AG04449 (cell line): ENCODE results near the gene SLC45A3.

Experiments used
- CTCF ChIA-PET: fragments of 350-600 bp; formaldehyde crosslinking; extraction: SDS; loops from one replicate; lab custom pipeline; 2021; ENCODE audit warnings: antibody characterized with exemption; lab: Yijun Ruan, JAX
- POLR2A ChIA-PET: fragments of 400-600, 350-600 bp; formaldehyde crosslinking; extraction: SDS; loops from one replicate; lab custom pipeline; 2020; ENCODE audit warnings: antibody characterized with exemption, inconsistent platforms; lab: Yijun Ruan, JAX
- DNase-seq: peaks from one replicate; pipeline ENCODE4 v3.0.0-alpha.2; 2010; ENCODE audit warnings: low read depth, low spot score
- H3K4me3 ChIP-seq: 2 replicates; pipeline ENCODE4 v1.5.1; 2011; ENCODE audit warnings: low read depth, mild to moderate bottlenecking, control low read depth, low read length
- CTCF ChIP-seq: IDR thresholded peaks from one replicate; pipeline ENCODE4 v1.5.1; 2011; ENCODE audit warnings: mild to moderate bottlenecking, moderate library complexity, low read length, control low read depth, inconsistent platforms; ENCODE audit not compliant: insufficient read depth; ENCODE audit errors: missing control alignments

The SLC45A3 gene

GRCh38 chr1:205687242-205687641 is 6.9 kb upstream of the SLC45A3 start:
- no peak for TF ChIP-seq CTCF
- no peak overlapping the region for H3K4me3 ChIP-seq
- no peak for DNase-seq
- POLR2A ChIA-PET: no interaction called here
- CTCF ChIA-PET: interaction anchor here (0.8 to 5.7 kb wide), 5 partner anchors 23 to 95 kb away, joined by 3 to 44 read pairs (median 3); no protein-coding TSS in a partner anchor

GRCh38 chr1:205681364-205681763 is 1.1 kb upstream of the SLC45A3 start:
- ChIA-PET POLR2A (no interaction called here), CTCF (interaction anchor here (3.2 to 6.5 kb wide), 3 partner anchors 23 to 90 kb away, joined by 17 to 87 read pairs (median 68); no protein-coding TSS in a partner anchor)
- no peak overlapping the region for H3K4me3 ChIP-seq
- DNase-seq: no peak
- TF ChIP-seq CTCF: no peak

GRCh38 chr1:205678286-205679111 is 1.8 kb downstream of the SLC45A3 start:
- ChIA-PET CTCF (interaction anchor here (1.4 to 6.5 kb wide), 4 partner anchors 10 to 33 kb away, joined by 3 to 87 read pairs (median 42); no protein-coding TSS in a partner anchor), POLR2A (no interaction called here)
- DNase-seq: no peak
- no peak overlapping the region for H3K4me3 ChIP-seq
- no peak for TF ChIP-seq CTCF

- no peak for DNase-seq
- POLR2A ChIA-PET: no interaction called here
- no peak for TF ChIP-seq CTCF
- CTCF ChIA-PET: interaction anchor here (0.8 to 6.5 kb wide), 6 partner anchors 9 to 300 kb away, joined by 3 to 87 read pairs (median 10); no protein-coding TSS in a partner anchor
- no peak overlapping the region for H3K4me3 ChIP-seq
Observed at GRCh38 chr1:205677167-205677566, 3.1 kb downstream of the SLC45A3 start.

GRCh38 chr1:205676597-205676996 is 3.7 kb downstream of the SLC45A3 start:
- CTCF ChIA-PET: interaction anchor here (1.0 to 6.5 kb wide), 4 partner anchors 18 to 88 kb away, joined by 3 to 87 read pairs (median 36); no protein-coding TSS in a partner anchor
- no peak for DNase-seq
- no peak for TF ChIP-seq CTCF
- no peak overlapping the region for H3K4me3 ChIP-seq
- POLR2A ChIA-PET: no interaction called here

GRCh38 chr1:205676002-205676401 is 4.3 kb downstream of the SLC45A3 start:
- DNase-seq: no peak
- H3K4me3 ChIP-seq: no peak overlapping the region
- TF ChIP-seq CTCF: no peak
- CTCF ChIA-PET: interaction anchor here (1.0 to 6.5 kb wide), 4 partner anchors 18 to 87 kb away, joined by 3 to 68 read pairs (median 6); no protein-coding TSS in a partner anchor
- POLR2A ChIA-PET: no interaction called here
